ENCODE measurements around the gene ITPR2. TPM values are rescaled to one million over a fixed set of nuclear protein-coding genes. Genes with fewer than 3 reads are reported as not detected.

ITPR2 gene
- total and polyA plus RNA-seq, 2 of the 8 experiments (the other 6 are each of a cell fraction or from before 2014, with no cell fraction given), result 4.1 to 48.3 TPM

- ChIA-PET CTCF (ENCODE audit: partially characterized antibody) (interaction anchor here (1.7 kb wide), 1 partner anchor 81 kb away, joined by 6 read pairs; no protein-coding TSS in a partner anchor), POLR2A (ENCODE audit: partially characterized antibody) (no interaction called here)
- H3K56ac ChIP-seq (replicated peaks; ENCODE audit: insufficient read length, low read depth, low read length), result no peak overlapping the region
- H2BK120ac ChIP-seq (replicated peaks; ENCODE audit: low read depth, low read length), result no peak overlapping the region
- H3K79me2 ChIP-seq (ENCODE audit: control insufficient read depth in 1 of 2, insufficient read depth in 2 of 2, low read length in 2 of 2), result no peaks in the 10 kb centered on the region
- no peaks in the 10 kb centered on the region for H3K79me1 ChIP-seq (ENCODE audit: low read depth, low read length)
- no peaks in the 10 kb centered on the region for H3K23me2 ChIP-seq (ENCODE audit: low read depth, low read length)
- no peak overlapping the region for H2BK15ac ChIP-seq (ENCODE audit: low read length)
- no peak overlapping the region for H3K14ac ChIP-seq (ENCODE audit: insufficient read length)
- no peaks in the 10 kb centered on the region for H3K4me1 ChIP-seq (replicated peaks in 1 of 4; ENCODE audit: control insufficient read depth in 3 of 4, insufficient read depth in 4 of 4, low read length in 3 of 4)
- H3K4me3 ChIP-seq (ENCODE audit: extremely low read depth in 1 of 4, insufficient read depth in 2 of 4, low read depth in 3 of 4, low read length in 4 of 4), result no peak overlapping the region
- H2AFZ ChIP-seq (ENCODE audit: low read length), result no peak overlapping the region
- no peak overlapping the region for H3K4me2 ChIP-seq (ENCODE audit: insufficient read depth in 1 of 2, low read depth in 2 of 2, low read length in 2 of 2)
- no peak overlapping the region for H2BK20ac ChIP-seq (ENCODE audit: low read length)
- H2BK12ac ChIP-seq (ENCODE audit: low read depth, low read length), result no peak overlapping the region
- H2AK5ac ChIP-seq (ENCODE audit: low read depth, low read length), result no peak overlapping the region
- no peak overlapping the region for H3K27ac ChIP-seq (ENCODE audit: low read depth, low read length)
- no peak overlapping the region for H4K8ac ChIP-seq (ENCODE audit: extremely low read depth, insufficient read depth, low read length)
- H4K5ac ChIP-seq (ENCODE audit: insufficient read length, low read depth, low read length), result no peak overlapping the region
- 93% methylated on average over 2 of the region's 2 CpGs; no CpG with 5 or more reads in 1 of the 2 experiments for WGBS, 2 experiments (ENCODE audit: extremely low coverage in 1 of 2, insufficient coverage in 1 of 2, insufficient read length in 1 of 2, insufficient replicate concordance in 2 of 2, low coverage in 1 of 2, low lambda C conversion rate in 2 of 2, missing lambda C conversion rate in 1 of 2)
- H4K20me1 ChIP-seq (replicated peaks in 1 of 2; ENCODE audit: control insufficient read depth in 1 of 2, insufficient read depth in 2 of 2, low read length in 2 of 2), result no peaks in the 10 kb centered on the region
- no peak overlapping the region for H3K23ac ChIP-seq (ENCODE audit: insufficient read length)
- H3K4ac ChIP-seq (replicated peaks; ENCODE audit: insufficient read length, low read depth, low read length), result no peak overlapping the region
- no peak for DNase-seq (ENCODE audit: low read depth in 1 of 2, low spot score in 2 of 2)
- no peak overlapping the region for H3K18ac ChIP-seq (ENCODE audit: extremely low read depth, low read length)
- H3K9me3 ChIP-seq (ENCODE audit: insufficient read depth in 2 of 2, low read depth in 1 of 2, low read length in 1 of 2), result no peaks in the 10 kb centered on the region
- peaks cover 0 to 5% (median 1%) of the 10 kb centered on the region in 4 experiments; a peak in 1 of 8 replicates for H3K36me3 ChIP-seq (ENCODE audit: control insufficient read depth in 2 of 4, insufficient read depth in 4 of 4, low read length in 3 of 4)
- no peak overlapping the region for H3K9ac ChIP-seq (replicated peaks in 1 of 4; ENCODE audit: extremely low read depth in 1 of 4, low read depth in 3 of 4, low read length in 3 of 4)
- H4K91ac ChIP-seq (replicated peaks; ENCODE audit: insufficient read length, low read length), result no peak overlapping the region
- no peaks in the 10 kb centered on the region for H3K27me3 ChIP-seq (replicated peaks in 1 of 4; ENCODE audit: control insufficient read depth in 3 of 4, extremely low read depth in 1 of 4, insufficient read depth in 3 of 4, low read length in 3 of 4)
- no peak for FAIRE-seq
- H2BK5ac ChIP-seq (ENCODE audit: low read depth, low read length), result no peak overlapping the region
- TF ChIP-seq EP300 (IDR thresholded peaks at IDR 0.05; ENCODE audit: borderline replicate concordance in 1 of 2, low read depth in 2 of 2, low read length in 2 of 2) (no peak), EZH2 (IDR thresholded peaks at IDR 0.05; ENCODE audit: low read depth, low read length, severe bottlenecking) (no peak), ATF2 (IDR thresholded peaks at IDR 0.05; ENCODE audit: low read length) (no peak), TEAD4 (IDR thresholded peaks at IDR 0.05; ENCODE audit: low read depth, low read length) (no peak), HDAC6 (IDR thresholded peaks at IDR 0.05; ENCODE audit: low read depth, low read length) (no peak), POLR2AphosphoS5 (IDR thresholded peaks at IDR 0.05; ENCODE audit: low read depth, low read length) (no peak), SIRT6 (IDR thresholded peaks at IDR 0.05; ENCODE audit: low read length) (no peak), MAFK (IDR thresholded peaks at IDR 0.05; ENCODE audit: low read depth, low read length) (no peak), ZNF274 (IDR thresholded peaks at IDR 0.05; ENCODE audit: borderline replicate concordance, extremely low read depth, low read length) (no peak), SP1 (IDR thresholded peaks at IDR 0.05; ENCODE audit: low read depth, low read length) (no peak), SP2 (IDR thresholded peaks at IDR 0.05; ENCODE audit: low read length) (no peak), POU5F1 (IDR thresholded peaks at IDR 0.05; ENCODE audit: low read depth, low read length) (no peak), GABPA (IDR thresholded peaks at IDR 0.05; ENCODE audit: borderline replicate concordance, insufficient read depth, low read length) (no peak), RFX5 (IDR thresholded peaks at IDR 0.05; ENCODE audit: borderline replicate concordance, low read depth, low read length) (no peak)
Measured at GRCh38 chr12:26443309-26443708, 389.7 kb downstream of the ITPR2 start.
